ENCODE results near the gene CRELD1.

- no peak for TF ChIP-seq BMI1 (IDR thresholded peaks at IDR 0.05; ENCODE audit: borderline replicate concordance)
- TF ChIP-seq KDM1A (IDR thresholded peaks at IDR 0.05; ENCODE audit: borderline replicate concordance): no peak
- TF ChIP-seq SKIL (IDR thresholded peaks at IDR 0.05; ENCODE audit: low read depth, poor library complexity, severe bottlenecking): no peak
- no peak for TF ChIP-seq YBX1 (IDR thresholded peaks at IDR 0.05)
- peak in 1 of 3 experiments; percentile 12; a peak in 1 of 6 replicates for TF ChIP-seq CTCF (IDR thresholded peaks at IDR 0.05 in 2 of 3, conservative IDR thresholded peaks at IDR 0.05 in 1 of 3; ENCODE audit: control insufficient read depth in 2 of 3, extremely low read depth in 1 of 3, insufficient read depth in 1 of 3, low read depth in 3 of 3, low read length in 3 of 3)
- TF ChIP-seq ZNF384 (IDR thresholded peaks at IDR 0.05; ENCODE audit: borderline replicate concordance, low read depth, low read length): no peak
- no peak for TF ChIP-seq BRCA1 (IDR thresholded peaks at IDR 0.05; ENCODE audit: low read depth, low read length)
- TF ChIP-seq CEBPZ (IDR thresholded peaks at IDR 0.05; ENCODE audit: low read depth, low read length): no peak
- TF ChIP-seq EP300 (IDR thresholded peaks at IDR 0.05; ENCODE audit: borderline replicate concordance in 1 of 2, control insufficient read depth in 1 of 2, low read depth in 2 of 2, low read length in 2 of 2): no peak
- no peak for TF ChIP-seq POLR2A (IDR thresholded peaks at IDR 0.05; ENCODE audit: low read depth, low read length)
Measured at GRCh38 chr3:9957214-9957613, 23.6 kb downstream of the CRELD1 start.
